Thyroid gland (tissue), 4 donors: ENCODE measurements around the gene THOC7. TPM values are rescaled to one million over a fixed set of nuclear protein-coding genes. Genes with fewer than 3 reads are reported as not detected.

Experiments
- DNase-seq, 2 donors: peaks; one replicate each; pipeline ENCODE4 v3.0.0-alpha.2; 2019
- H3K27ac ChIP-seq, 3 donors: fragments of 200-600 bp; sonication (generic); 1 replicate in 2 of 3; 2 replicates in 1 of 3; pipeline ENCODE4 v1.5.1; 2016 to 2019; ENCODE audit warnings: mild to moderate bottlenecking in 1 of 3, moderate library complexity in 1 of 3
- H3K27me3 ChIP-seq: fragments of 200-600 bp; sonication (generic); one replicate; pipeline ENCODE4 v1.5.1; 2019
- H3K36me3 ChIP-seq, 2 donors: fragments of 200-600 bp; sonication (generic); one replicate each; pipeline ENCODE4 v1.5.1; 2016 to 2019
- H3K4me1 ChIP-seq, 2 donors: fragments of 200-600 bp; sonication (generic); one replicate each; pipeline ENCODE4 v1.5.1; 2017 to 2019
- H3K4me3 ChIP-seq, 3 donors: fragments of 200-600 bp; sonication (generic); replicated peaks in 1 of 3; 1 replicate in 2 of 3; 2 replicates in 1 of 3; pipeline ENCODE4 v1.5.1; 2016; ENCODE audit warnings: mild to moderate bottlenecking in 1 of 3
- H3K9me3 ChIP-seq: fragments of 200-600 bp; sonication (generic); one replicate; pipeline ENCODE4 v1.5.1; 2017
- CTCF ChIP-seq, 6 experiments: fragments of 200-600 bp in 3 of 6; fragments of 450-650 bp in 3 of 6; sonication (generic) in 3 of 6; IDR thresholded peaks; one replicate each; pipeline ENCODE4 v1.5.1; 2016 to 2019; ENCODE audit warnings: antibody characterized with exemption in 6 of 6, mild to moderate bottlenecking in 2 of 6, inconsistent platforms in 1 of 6, moderate library complexity in 1 of 6
- POLR2A ChIP-seq, 2 donors: fragments of 450-650 bp; IDR thresholded peaks; one replicate each; pipeline ENCODE4 v1.6.1; 2017; ENCODE audit warnings: antibody characterized with exemption in 2 of 2, mild to moderate bottlenecking in 2 of 2, moderate library complexity in 1 of 2
- WGBS, 2 donors: methylation state at CpG; one replicate each; pipeline ENCODE4 v1.1.5; 2017; 5-methylcytosine and 5-hydroxymethylcytosine counted together
- intact Hi-C: fragments of 100-400 bp; cut with DNase I; formaldehyde crosslinking; loops from one replicate; pipeline ENCODE4 v1.15.1; 2023
- total RNA-seq, 4 donors: library from RNA; depleted of rRNA; stranded (reverse); fragments of >200 nt; gene quantifications; one replicate each; pipeline ENCODE4 v1.2.3, GENCODE V29; 2016

Gene THOC7
- total RNA-seq, 4 donors from 2014 or later: 39.7 to 80.9 (median 43.1) TPM

GRCh38 chr3:63872135-63872924, 8.7 kb upstream of the THOC7 start:
- intact Hi-C loops: no loop called here
- no peak for DNase-seq
- WGBS, 2 donors: 95 to 98% methylated on average over 2 of the region's 2 CpGs

GRCh38 chr3:63870615-63871005, 7.0 kb upstream of the THOC7 start:
- WGBS, 2 donors: 55 to 59% methylated on average over 2 of the region's 2 CpGs
- Histone ChIP-seq H3K27me3 (no peaks in the 10 kb centered on the region), H3K36me3 (no peaks in the 10 kb centered on the region), H3K4me3 (no peak overlapping the region), H3K9me3 (no peaks in the 10 kb centered on the region), H3K27ac (peak overlapping the region in 1 of 3 donors; percentile 11), H3K4me1 (peaks cover 13 to 26% of the 10 kb centered on the region in 2 donors)
- no peak for DNase-seq
- intact Hi-C loops: no loop called here
- TF ChIP-seq POLR2A (IDR thresholded peaks at IDR 0.05): no peak
- TF ChIP-seq CTCF (IDR thresholded peaks at IDR 0.05): no peak

More at GRCh38 chr3:63872135-63872924, 8.7 kb upstream of the THOC7 start:
- H3K27ac ChIP-seq: no peak overlapping the region
- no peaks in the 10 kb centered on the region for H3K36me3 ChIP-seq
- H3K9me3 ChIP-seq: no peaks in the 10 kb centered on the region
- H3K27me3 ChIP-seq: no peaks in the 10 kb centered on the region
- TF ChIP-seq CTCF (IDR thresholded peaks at IDR 0.05) (no peak), POLR2A (IDR thresholded peaks at IDR 0.05) (no peak)
- no peak overlapping the region for H3K4me3 ChIP-seq
- peaks cover 19 to 39% of the 10 kb centered on the region in 2 donors for H3K4me1 ChIP-seq

- TF ChIP-seq POLR2A (IDR thresholded peaks at IDR 0.05): no peak
- Histone ChIP-seq H3K4me3 (no peak overlapping the region), H3K27ac (no peak overlapping the region), H3K36me3 (no peaks in the 10 kb centered on the region), H3K27me3 (no peaks in the 10 kb centered on the region), H3K9me3 (no peaks in the 10 kb centered on the region), H3K4me1 (peaks cover 16 to 21% of the 10 kb centered on the region in 2 donors)
- intact Hi-C loops: loop anchor here (10.0 kb wide), 1 partner anchor 45 kb away; the partner anchor contains the start of gene SCAANT1
- 89 to 93% methylated on average over 3 of the region's 3 CpGs for WGBS, 2 donors
- no peak for DNase-seq
Measured at GRCh38 chr3:63869940-63870614, 6.5 kb upstream of the THOC7 start.

GRCh38 chr3:63867225-63867624, 3.6 kb upstream of the THOC7 start:
- Histone ChIP-seq H3K27me3 (no peaks in the 10 kb centered on the region), H3K36me3 (no peaks in the 10 kb centered on the region), H3K27ac (no peak overlapping the region), H3K4me1 (peaks cover 26 to 27% of the 10 kb centered on the region in 2 donors), H3K4me3 (no peak overlapping the region), H3K9me3 (no peaks in the 10 kb centered on the region)
- DNase-seq: no peak
- 96 to 100% methylated on average over 1 of the region's 1 CpG for WGBS, 2 donors
- intact Hi-C loops: loop anchor here (10.0 kb wide), 1 partner anchor 48 kb away; the partner anchor contains the start of gene SCAANT1
- no peak for TF ChIP-seq CTCF (IDR thresholded peaks at IDR 0.05)
- no peak for TF ChIP-seq POLR2A (IDR thresholded peaks at IDR 0.05)

GRCh38 chr3:63864965-63865327, 1.3 kb upstream of the THOC7 start:
- H3K27ac ChIP-seq: peak overlapping the region in 1 of 3 donors; percentile 93

More at GRCh38 chr3:63864965-63865327, 1.3 kb upstream of the THOC7 start:
- WGBS, 2 donors: 12 to 28% methylated on average over 3 of the region's 3 CpGs
- intact Hi-C loops: loop anchor here (10.0 kb wide), 1 partner anchor 50 kb away; the partner anchor contains the start of gene SCAANT1
- peaks cover 14 to 17% of the 10 kb centered on the region in 2 donors for H3K4me1 ChIP-seq
- TF ChIP-seq CTCF (IDR thresholded peaks at IDR 0.05) (no peak), POLR2A (IDR thresholded peaks at IDR 0.05) (no peak)
- no peak for DNase-seq
- no peaks in the 10 kb centered on the region for H3K27me3 ChIP-seq
- H3K4me3 ChIP-seq: peak overlapping the region in 1 of 3 donors; percentile 93
- no peaks in the 10 kb centered on the region for H3K36me3 ChIP-seq
- H3K9me3 ChIP-seq: no peaks in the 10 kb centered on the region
